Measurements from ENCODE around the gene ZNF48. TPM values are rescaled to one million over a fixed set of nuclear protein-coding genes. Genes with fewer than 3 reads are reported as not detected.

Gene ZNF48
- total RNA-seq, 2 experiments from 2014 or later, result 17.3 to 18.8 TPM

- Histone ChIP-seq H3K79me2 (ENCODE audit: insufficient read depth, low read depth, low read length) (peaks cover 33% of the 10 kb centered on the region), H3K27ac (ENCODE audit: low read depth, low read length, poor library complexity, severe bottlenecking) (peak overlapping the region; percentile 70), H4K20me1 (ENCODE audit: insufficient read depth, low read length) (no peaks in the 10 kb centered on the region), H3K4me2 (ENCODE audit: low read length) (peak overlapping the region; percentile 89), H3K9me2 (ENCODE audit: insufficient read depth, low read length) (no peaks in the 10 kb centered on the region), H3K4me1 (ENCODE audit: insufficient read depth, low read length, poor library complexity, severe bottlenecking) (peaks cover 21% of the 10 kb centered on the region), H3K4me3 (ENCODE audit: low read depth, low read length, poor library complexity, severe bottlenecking) (peak overlapping the region; percentile 80), H3K36me3 (ENCODE audit: insufficient read depth, low read length) (peaks cover 42% of the 10 kb centered on the region), H2AFZ (ENCODE audit: low read length) (peak overlapping the region; percentile 30; the same call in 1 of the 2 replicates), H3K9me3 (ENCODE audit: low read length) (0 out of 2 replicates have a peak, but pooled peaks cover 4% of the 10 kb centered on the region)
- BruUV-seq (replicated peaks), result no TSS peak
- DNase-seq (ENCODE audit: low spot score), result no peak
- TF ChIP-seq CTCF (conservative IDR thresholded peaks at IDR 0.05; ENCODE audit: low read length), result no peak
- TF ChIP-seq EZH2phosphoT487 (IDR thresholded peaks at IDR 0.05; ENCODE audit: borderline replicate concordance, low read depth, low read length), result no peak
- intact Hi-C loops (cut with micrococcal nuclease; ENCODE audit: unreplicated experiment), result no loop called here
- CTCF ChIA-PET (ENCODE audit: unreplicated experiment), result interaction anchor here (0.6 to 1.6 kb wide), 10 partner anchors 12 to 199 kb away, joined by 3 to 11 read pairs (median 4); partner anchors contain the start of genes ZNF48 and ZNF771
- POLR2A ChIA-PET, result interaction anchor here (0.6 to 1.3 kb wide), 6 partner anchors 44 to 128 kb away, joined by 3 to 7 read pairs (median 4); partner anchors contain the start of genes ITGAL and ZNF747
Measured at GRCh38 chr16:30429418-30429677, 34.1 kb downstream of the ZNF48 start.

GRCh38 chr16:30429678-30430427 lies 34.6 kb downstream of the ZNF48 start, which contains the start of gene DCTPP1:
DCTPP1 (minus strand) TSS chr16:30430030; CDS start chr16:30429980, 50 bp downstream.
- TSS peak; percentile 88 for BruUV-seq (replicated peaks)
- POLR2A ChIA-PET, result interaction anchor here (0.6 to 1.3 kb wide), 9 partner anchors 12 to 253 kb away, joined by 3 to 8 read pairs (median 3); partner anchors contain the start of genes ITGAL, ZNF689 and ZNF747

More at GRCh38 chr16:30429678-30430427, 34.6 kb downstream of the ZNF48 start, which contains the start of gene DCTPP1:
- TF ChIP-seq EZH2phosphoT487 (IDR thresholded peaks at IDR 0.05; ENCODE audit: borderline replicate concordance, low read depth, low read length) (no peak), CTCF (conservative IDR thresholded peaks at IDR 0.05; ENCODE audit: low read length) (peak; percentile 96)
- H3K4me1 ChIP-seq (ENCODE audit: insufficient read depth, low read length, poor library complexity, severe bottlenecking), result peaks cover 21% of the 10 kb centered on the region
- CTCF ChIA-PET (ENCODE audit: unreplicated experiment), result interaction anchor here (0.5 to 1.6 kb wide), 11 partner anchors 12 to 199 kb away, joined by 3 to 11 read pairs (median 4); partner anchors contain the start of genes ZNF48 and ZNF771
- no peaks in the 10 kb centered on the region for H3K9me2 ChIP-seq (ENCODE audit: insufficient read depth, low read length)
- DNase-seq (ENCODE audit: low spot score), result peak; percentile 100
- intact Hi-C loops (cut with micrococcal nuclease; ENCODE audit: unreplicated experiment), result loop anchor here (1.0 to 5.0 kb wide), 6 partner anchors 42 to 198 kb away; partner anchors contain the start of genes ITGAL and ZNF689
- H4K20me1 ChIP-seq (ENCODE audit: insufficient read depth, low read length), result no peaks in the 10 kb centered on the region
- H3K4me3 ChIP-seq (ENCODE audit: low read depth, low read length, poor library complexity, severe bottlenecking), result peak within 1 kb of the TSS; percentile 80
- 0 out of 2 replicates have a peak, but pooled peaks cover 4% of the 10 kb centered on the region for H3K9me3 ChIP-seq (ENCODE audit: low read length)
- H2AFZ ChIP-seq (ENCODE audit: low read length), result peak within 1 kb of the TSS; percentile 98
- H3K79me2 ChIP-seq (ENCODE audit: insufficient read depth, low read depth, low read length), result peaks cover 33% of the 10 kb centered on the region
- H3K27ac ChIP-seq (ENCODE audit: low read depth, low read length, poor library complexity, severe bottlenecking), result peak within 1 kb of the TSS; percentile 70
- H3K36me3 ChIP-seq (ENCODE audit: insufficient read depth, low read length), result peaks cover 37% of the 10 kb centered on the region
- peak within 1 kb of the TSS; percentile 89 for H3K4me2 ChIP-seq (ENCODE audit: low read length)

All from OCI-LY7 (cell line).